Measurements from ENCODE around the gene ATF1. TPM values are rescaled to one million over a fixed set of nuclear protein-coding genes. Genes with fewer than 3 reads are reported as not detected.

ATF1 gene
- total RNA-seq, 2 donors from 2014 or later = 10.0 to 17.5 TPM

GRCh38 chr12:50733706-50734105 lies 30.2 kb upstream of the ATF1 start:
- H3K27me3 ChIP-seq = no peaks in the 10 kb centered on the region
- H3K27ac ChIP-seq = no peak overlapping the region
- H3K4me3 ChIP-seq = no peak overlapping the region
- no peaks in the 10 kb centered on the region for H3K9me3 ChIP-seq
- DNase-seq (ENCODE audit: low spot score) = peak; percentile 7
- TF ChIP-seq, protein P1, sequence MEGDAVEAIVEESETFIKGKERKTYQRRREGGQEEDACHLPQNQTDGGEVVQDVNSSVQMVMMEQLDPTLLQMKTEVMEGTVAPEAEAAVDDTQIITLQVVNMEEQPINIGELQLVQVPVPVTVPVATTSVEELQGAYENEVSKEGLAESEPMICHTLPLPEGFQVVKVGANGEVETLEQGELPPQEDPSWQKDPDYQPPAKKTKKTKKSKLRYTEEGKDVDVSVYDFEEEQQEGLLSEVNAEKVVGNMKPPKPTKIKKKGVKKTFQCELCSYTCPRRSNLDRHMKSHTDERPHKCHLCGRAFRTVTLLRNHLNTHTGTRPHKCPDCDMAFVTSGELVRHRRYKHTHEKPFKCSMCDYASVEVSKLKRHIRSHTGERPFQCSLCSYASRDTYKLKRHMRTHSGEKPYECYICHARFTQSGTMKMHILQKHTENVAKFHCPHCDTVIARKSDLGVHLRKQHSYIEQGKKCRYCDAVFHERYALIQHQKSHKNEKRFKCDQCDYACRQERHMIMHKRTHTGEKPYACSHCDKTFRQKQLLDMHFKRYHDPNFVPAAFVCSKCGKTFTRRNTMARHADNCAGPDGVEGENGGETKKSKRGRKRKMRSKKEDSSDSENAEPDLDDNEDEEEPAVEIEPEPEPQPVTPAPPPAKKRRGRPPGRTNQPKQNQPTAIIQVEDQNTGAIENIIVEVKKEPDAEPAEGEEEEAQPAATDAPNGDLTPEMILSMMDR (IDR thresholded peaks at IDR 0.05) = no peak
- H3K4me1 ChIP-seq = no peaks in the 10 kb centered on the region
- H3K36me3 ChIP-seq = peaks cover 84% of the 10 kb centered on the region

DNA sequence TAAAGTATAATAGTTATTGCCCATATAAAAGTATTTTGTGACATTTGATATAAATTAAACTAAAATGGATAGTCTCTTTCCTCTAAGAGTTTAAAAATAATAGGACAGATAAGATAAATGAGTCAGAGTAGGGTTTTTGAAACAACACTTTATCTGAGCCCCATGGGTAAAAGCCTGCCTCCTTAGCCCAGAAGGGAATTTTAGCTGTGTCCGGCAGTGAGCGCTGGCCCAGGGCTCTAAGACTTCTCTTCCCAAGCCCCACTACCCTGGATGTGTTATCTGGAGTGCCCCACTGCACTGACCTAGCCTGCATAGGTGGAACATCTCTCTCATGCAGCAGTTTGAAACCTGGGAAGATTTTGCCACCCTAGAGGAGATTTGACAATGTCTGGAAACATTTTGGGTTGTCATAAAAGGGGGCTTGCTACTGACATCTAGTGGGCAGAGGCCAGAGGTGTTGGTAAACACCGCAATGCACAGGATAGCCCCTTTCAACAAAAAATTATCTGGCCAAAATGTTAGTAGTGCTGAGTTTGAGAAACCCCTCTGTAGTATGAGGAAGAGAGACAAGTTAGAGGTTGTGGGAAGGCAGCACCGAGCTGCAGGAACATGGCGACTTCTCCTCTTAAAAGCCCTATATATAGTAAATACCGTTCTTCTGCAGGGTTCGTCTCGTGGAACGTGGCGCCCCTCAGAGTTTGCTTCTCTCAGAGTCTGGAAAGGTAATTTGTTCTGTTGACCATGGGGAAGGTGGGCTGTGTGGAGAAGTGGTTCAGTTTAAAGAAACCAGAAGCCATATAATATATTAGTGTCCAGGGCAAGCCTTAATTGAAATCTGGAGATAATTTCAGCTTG lies 29.3 kb upstream of the ATF1 start:
- DNase-seq (ENCODE audit: low spot score) = peak; percentile 50
- H3K36me3 ChIP-seq = peaks cover 86% of the 10 kb centered on the region
- TF ChIP-seq, protein P1 (IDR thresholded peaks at IDR 0.05) = peak; percentile 18 to 66

GRCh38 chr12:50739611-50740010 lies 24.3 kb upstream of the ATF1 start:
- Histone ChIP-seq H3K27ac (no peak overlapping the region), H3K4me3 (no peak overlapping the region), H3K36me3 (peaks cover 87% of the 10 kb centered on the region), H3K27me3 (no peaks in the 10 kb centered on the region), H3K9me3 (no peaks in the 10 kb centered on the region), H3K4me1 (no peaks in the 10 kb centered on the region)
- TF ChIP-seq, protein P1 (IDR thresholded peaks at IDR 0.05) = no peak
- DNase-seq (ENCODE audit: low spot score) = no peak

More for the DNA sequence above, 29.3 kb upstream of the ATF1 start:
- Histone ChIP-seq H3K27ac (no peak overlapping the region), H3K27me3 (no peaks in the 10 kb centered on the region), H3K4me1 (no peaks in the 10 kb centered on the region), H3K4me3 (no peak overlapping the region), H3K9me3 (no peaks in the 10 kb centered on the region)

DNA sequence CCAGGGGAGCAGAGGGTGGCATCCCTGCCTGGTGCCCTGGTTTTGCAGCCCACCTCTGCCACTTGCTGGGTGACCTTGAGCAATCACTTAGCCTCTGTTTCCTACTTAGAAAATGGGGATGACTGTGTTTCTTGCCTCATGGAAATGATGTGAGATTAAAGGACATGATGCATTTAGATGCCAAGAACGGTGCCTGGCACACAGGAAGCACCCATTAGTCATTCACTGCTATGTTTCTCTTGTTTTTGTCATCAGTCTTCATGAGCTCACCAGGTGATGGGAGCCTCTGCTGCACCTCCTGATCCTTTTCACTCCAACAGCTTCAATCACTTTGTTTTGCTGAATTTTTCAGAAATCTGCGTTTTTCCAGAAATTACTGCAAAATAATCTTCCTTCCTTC lies 23.6 kb upstream of the ATF1 start:
- Histone ChIP-seq H3K27me3 (no peaks in the 10 kb centered on the region), H3K4me3 (no peak overlapping the region), H3K27ac (no peak overlapping the region), H3K9me3 (no peaks in the 10 kb centered on the region), H3K36me3 (peaks cover 93% of the 10 kb centered on the region), H3K4me1 (no peaks in the 10 kb centered on the region)
- no peak for DNase-seq (ENCODE audit: low spot score)
- TF ChIP-seq, protein P1 (IDR thresholded peaks at IDR 0.05) = no peak

DNA sequence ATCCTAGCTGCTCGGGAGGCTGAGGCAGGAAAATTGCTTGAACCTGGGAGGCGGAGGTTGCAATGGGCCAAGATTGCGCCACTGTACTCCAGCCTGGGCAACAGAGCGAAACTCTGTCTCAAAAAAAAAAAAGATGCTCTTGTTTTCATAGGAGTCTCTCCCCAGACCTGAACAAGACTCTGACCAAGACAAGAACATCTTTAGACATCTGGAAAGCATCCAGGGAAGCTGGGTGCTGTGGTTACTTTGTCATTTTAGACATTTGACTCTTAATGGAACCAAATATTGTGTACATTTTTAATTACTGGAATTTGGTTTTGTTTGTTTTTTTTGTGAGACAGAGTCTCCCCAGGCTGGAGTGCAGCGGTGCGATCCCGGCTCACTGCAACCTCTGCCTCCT lies 21.1 kb upstream of the ATF1 start:
- Histone ChIP-seq H3K9me3 (no peaks in the 10 kb centered on the region), H3K36me3 (peaks cover 79% of the 10 kb centered on the region), H3K4me3 (no peak overlapping the region), H3K27ac (no peak overlapping the region), H3K27me3 (no peaks in the 10 kb centered on the region), H3K4me1 (no peaks in the 10 kb centered on the region)
- TF ChIP-seq, protein P1 (IDR thresholded peaks at IDR 0.05) = no peak
- DNase-seq (ENCODE audit: low spot score) = no peak
